HL-60/S4 (cell line): ENCODE measurements around the gene CCRL2.
"Not testable (repeated sequence)": the region's sequence is repeated elsewhere in the genome, so short reads cannot be mapped to it uniquely, and the experiment has no call there.

Experiments used
- in situ Hi-C: fragments of 300-500 bp; cut with MboI; formaldehyde crosslinking; loops from 2 replicates; pipeline ENCODE4 v1.14.3; 2022; ENCODE audit warnings: low sequenced_read_pairs

The CCRL2 gene

DNA sequence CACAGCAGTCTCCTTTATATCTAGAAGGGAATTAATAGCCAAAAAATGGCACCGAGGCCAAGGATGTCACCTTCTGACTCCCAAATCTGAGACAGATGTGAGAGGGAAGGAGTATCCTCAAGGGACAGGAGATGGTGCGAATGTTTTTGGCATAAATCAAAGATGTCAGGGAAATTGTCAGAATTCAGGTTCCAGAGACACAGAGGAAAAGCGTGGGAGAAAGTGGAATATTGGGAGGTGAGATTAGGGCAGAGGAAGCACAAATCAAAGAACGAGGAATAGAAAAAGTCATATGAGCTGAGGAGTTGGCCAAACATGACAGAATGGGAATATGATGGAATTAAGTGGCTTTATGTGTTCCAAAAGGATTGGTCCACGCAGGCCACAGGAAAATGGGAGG, 6.2 kb upstream of the CCRL2 start:
- in situ Hi-C loops, result no loop called here

DNA sequence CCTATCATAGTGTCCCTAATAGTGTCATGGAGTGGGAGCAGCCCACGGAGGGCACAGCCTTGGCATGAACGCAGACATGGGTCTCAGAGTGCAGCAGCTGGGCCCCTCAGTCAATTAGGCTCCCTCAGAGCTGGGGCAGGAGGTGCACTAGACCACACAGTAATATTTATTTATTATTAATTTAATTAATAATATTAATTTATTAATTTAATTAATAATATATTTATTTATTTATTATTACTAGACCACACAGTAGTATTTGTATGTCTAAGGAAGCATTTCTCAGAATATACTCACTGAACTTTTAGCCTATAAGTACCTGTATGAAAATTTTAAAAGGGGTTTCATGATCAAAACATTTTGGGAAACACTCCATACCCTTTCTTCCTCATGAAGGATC, 5.5 kb upstream of the CCRL2 start:
- in situ Hi-C loops, result no loop called here

DNA sequence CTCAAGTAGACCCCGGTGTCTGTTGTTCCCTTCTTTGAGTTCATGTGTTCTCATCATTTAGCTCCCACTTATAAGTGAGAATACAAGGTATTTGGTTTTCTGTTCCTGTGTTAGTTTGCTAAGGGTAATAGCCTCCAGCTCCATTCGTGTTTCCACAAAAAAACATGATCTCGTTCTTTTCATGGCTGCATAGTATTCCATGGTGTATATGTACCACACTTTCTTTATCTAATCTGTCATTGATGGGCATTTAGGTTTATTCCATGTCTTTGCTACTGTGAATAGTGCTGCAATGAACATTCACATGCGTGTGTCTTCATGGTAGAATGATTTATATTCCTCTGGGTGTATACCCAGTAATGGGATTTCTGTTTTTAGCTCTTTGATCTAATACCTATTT, 4.2 kb upstream of the CCRL2 start:
- in situ Hi-C loops, result not testable (repeated sequence)

DNA sequence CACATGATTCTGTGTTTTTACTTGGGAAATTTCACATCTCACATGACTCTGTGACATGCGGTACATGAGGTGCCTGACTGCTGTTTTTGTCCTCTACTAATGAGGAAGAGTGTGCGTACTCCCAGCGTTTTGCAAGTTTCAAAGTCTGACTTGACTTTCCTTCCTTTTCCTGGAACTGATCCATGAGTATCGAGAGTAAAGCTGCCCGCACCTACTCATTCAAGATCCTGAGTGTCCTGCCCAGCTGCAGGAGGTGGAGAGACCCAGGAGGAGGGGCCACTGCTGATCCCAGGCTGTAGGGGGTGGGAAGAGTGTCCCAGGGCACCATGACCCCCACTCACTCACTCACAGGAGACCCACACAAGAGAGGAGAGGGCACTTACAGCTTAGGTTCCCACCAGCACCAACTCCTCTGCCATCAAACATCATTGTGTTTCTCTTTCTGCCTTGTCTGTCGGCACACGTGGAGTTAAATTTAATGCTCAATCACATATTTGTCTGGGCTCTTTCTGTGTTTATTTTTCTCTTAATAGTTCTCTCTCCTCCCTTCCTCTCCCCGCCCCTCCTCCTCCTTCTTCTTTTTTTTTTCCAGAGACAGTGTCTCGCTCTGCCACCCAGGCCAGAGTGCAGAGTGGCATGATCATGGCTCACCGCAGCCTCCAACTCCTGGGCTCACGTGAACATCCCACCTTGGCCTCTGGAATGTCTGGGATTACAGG, 1.6 kb upstream of the CCRL2 start:
- in situ Hi-C loops, result no loop called here

DNA sequence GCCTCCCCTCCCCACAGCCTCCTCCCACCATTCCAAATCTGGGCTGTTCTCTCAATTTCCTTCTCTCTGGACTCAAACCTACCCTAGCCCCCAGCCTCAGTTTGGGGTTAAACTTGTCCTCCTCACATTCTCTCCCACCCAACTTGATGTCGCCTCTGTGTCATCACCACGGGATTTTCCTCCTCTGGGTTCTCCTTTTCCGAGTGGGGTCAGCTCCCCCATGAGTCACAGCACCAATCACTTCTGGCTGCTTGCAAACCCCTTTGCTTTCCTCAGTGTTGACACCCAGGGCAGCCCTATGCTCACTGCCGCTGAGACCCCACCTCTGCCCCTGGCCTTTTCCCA, 644 bp upstream of the CCRL2 start:
- in situ Hi-C loops, result no loop called here

DNA sequence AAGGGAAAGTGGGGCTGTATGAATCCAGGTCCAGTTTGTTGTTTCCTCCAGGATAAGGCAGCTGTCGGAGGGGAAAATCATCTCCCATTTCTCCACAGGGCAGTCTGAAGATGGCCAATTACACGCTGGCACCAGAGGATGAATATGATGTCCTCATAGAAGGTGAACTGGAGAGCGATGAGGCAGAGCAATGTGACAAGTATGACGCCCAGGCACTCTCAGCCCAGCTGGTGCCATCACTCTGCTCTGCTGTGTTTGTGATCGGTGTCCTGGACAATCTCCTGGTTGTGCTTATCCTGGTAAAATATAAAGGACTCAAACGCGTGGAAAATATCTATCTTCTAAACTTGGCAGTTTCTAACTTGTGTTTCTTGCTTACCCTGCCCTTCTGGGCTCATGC, 911 bp downstream of the CCRL2 start:
- in situ Hi-C loops, result no loop called here

DNA sequence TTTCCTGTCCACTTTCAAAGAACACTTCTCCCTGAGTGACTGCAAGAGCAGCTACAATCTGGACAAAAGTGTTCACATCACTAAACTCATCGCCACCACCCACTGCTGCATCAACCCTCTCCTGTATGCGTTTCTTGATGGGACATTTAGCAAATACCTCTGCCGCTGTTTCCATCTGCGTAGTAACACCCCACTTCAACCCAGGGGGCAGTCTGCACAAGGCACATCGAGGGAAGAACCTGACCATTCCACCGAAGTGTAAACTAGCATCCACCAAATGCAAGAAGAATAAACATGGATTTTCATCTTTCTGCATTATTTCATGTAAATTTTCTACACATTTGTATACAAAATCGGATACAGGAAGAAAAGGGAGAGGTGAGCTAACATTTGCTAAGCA, 1.8 kb downstream of the CCRL2 start:
- in situ Hi-C loops, result no loop called here

DNA sequence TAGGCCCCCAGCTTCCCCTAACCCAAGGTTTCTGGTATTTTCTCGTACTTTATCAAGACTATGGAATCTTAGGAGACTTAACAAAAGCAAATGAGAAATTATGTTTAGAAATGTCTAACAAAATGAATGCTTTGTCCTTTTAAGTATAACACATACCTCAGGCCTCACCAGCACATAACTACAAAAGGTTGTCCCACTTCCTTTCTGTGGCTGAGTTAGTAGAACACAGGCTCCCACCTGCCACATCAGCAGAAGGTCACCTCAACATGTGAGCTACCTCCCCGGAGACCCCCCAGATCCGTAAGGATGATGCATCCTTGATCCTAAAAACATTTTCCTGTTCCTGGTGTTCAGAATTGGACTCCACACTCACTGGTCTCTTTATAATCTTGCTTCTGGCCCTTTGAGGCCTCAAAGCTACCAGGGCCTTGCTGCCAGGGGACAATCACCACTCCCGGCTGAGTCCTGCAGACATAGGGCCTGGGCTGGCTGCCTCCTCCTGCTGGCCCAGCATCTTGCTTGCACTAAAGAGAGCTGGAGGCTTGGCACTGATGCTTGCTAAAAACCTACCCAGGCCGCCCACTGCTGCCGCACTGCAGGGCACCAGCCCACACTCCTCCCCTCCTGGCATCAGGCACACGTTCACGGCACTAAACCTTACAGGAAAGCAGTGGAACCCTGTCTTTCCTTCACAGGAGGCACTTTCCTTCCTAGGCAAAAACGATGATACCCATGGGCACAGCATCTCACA, 2.9 kb downstream of the CCRL2 start:
- in situ Hi-C loops, result no loop called here

DNA sequence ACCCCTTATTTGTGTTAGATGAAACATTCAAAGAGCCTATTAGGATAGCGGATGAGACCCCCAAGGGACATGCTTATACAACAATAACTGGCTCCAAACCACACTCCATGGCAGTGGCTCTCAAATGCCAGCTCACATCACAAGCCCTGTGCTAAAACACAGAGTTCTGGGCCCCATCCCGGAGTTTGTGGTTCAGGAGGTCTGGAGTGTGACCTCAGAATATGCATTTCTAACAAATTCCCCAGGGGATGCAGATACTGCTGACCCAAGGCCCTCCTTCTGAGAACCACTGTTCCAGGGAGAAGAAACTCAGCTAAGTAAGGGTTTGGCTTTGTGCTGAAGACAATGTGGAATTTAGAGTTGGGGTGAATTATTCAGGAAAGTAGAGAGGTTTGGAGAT, 3.6 kb downstream of the CCRL2 start:
- in situ Hi-C loops, result no loop called here

DNA sequence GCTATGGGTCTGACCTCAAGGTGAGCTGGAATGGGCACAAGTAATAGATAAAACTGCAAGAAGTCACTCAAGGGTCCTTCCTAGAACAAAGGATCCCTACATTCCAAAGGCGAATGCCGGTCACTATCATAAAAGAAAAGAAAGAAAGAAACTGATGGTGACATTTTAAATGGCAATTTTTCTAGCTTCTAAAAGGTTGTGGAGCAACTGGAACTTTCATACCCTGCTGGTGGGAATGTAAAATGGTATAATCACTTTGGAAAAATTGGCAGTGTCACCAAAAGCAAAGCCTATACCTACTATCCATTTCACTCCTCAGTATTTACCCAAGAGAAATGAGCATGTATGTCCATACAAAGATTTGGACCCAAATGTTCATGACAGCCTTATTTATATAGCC, 4.2 kb downstream of the CCRL2 start:
- in situ Hi-C loops, result no loop called here

DNA sequence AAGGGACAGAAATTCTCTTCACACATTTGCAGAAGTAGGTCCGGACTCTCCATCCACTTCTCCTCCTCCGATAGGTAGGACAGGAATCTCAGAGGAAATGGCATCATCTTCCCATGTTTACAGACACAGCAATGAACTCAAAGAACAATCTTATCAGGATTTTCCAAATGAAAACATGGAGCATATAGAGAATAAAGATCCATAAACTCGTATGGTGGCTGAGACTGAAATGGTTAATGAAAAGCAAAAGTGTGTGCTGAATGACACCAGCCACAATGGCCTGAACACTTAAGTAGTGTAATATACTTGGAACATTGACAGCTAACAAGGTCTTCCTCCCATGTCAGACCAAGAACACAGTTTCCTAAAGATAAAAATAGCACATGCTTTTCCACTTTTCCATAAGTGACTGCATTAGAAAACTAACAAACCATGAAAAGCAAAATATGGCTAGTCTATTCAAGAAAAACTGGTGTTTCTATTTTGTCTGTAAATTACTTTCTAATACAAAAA, 5.8 kb downstream of the CCRL2 start:
- in situ Hi-C loops, result no loop called here

DNA sequence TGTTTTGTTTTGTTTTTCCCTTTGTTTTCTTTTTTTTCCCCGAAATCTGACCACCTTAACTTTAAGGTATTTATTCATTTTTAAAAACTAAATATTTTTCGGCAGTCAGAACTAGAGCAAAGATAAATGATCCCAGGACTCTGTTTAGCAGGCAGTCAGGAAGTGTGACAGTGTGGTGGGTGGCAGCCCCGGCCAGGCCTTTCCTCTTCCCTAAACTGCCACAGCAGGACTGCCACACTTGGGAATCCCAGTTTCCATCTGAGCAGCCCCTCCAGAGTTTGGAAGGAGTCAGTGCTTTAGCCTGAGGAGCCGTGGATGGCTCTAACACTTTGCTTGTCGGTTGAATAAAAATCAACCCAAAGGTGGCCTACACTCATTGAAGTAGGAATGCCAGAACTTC, 6.9 kb downstream of the CCRL2 start:
- in situ Hi-C loops, result no loop called here

DNA sequence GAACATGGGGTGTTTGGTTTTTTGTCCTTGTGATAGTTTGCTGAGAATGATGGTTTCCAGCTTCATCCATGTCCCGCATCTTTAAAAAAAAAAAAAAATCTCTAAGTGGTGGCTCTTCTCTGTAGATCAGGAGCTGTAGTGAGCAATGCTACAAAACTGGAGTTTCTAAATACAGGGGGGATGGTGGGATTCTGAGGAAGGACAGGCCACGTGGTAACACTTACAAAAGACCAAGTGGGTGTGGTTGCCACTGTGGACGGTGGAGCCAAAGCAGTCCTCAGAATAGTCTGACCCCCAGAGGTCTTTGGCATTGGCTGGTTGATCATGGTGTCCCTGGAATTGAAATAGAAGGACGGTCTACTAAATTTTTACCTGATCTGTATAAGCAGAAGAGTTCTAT, 7.7 kb downstream of the CCRL2 start:
- in situ Hi-C loops, result no loop called here

DNA sequence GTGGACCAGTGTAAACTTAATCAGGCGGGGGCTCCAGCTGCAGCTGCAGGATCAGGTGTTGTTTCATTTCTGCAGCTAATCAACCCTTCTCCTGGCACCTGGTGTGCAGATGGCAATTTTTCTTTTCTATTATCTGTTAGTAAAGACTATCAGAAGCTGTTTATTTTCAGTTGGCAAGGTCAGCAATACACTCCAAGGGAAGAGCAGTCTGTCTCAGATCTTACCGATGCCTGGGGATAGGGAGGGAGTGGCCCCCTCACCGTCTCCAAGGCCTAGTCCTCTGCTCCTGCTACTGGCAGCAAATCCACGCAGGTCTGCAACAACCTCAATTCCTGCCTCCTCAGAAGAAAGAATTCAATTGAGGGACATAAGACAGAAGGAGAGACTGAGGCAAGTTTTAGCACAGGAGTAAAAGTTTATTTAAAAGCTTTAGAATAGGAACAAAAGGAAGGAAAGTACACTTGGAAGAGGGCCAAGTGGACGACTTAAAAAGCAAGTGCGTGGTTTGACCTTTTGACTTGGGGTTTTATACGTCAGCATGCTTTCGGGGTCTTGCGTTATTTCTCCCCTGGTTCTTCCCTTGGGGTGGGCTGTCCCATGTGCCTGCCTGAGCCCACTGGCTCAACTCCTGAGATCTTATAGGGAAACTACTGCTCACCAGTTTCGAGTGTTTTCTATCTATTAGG, 9.2 kb downstream of the CCRL2 start:
- in situ Hi-C loops, result no loop called here

DNA sequence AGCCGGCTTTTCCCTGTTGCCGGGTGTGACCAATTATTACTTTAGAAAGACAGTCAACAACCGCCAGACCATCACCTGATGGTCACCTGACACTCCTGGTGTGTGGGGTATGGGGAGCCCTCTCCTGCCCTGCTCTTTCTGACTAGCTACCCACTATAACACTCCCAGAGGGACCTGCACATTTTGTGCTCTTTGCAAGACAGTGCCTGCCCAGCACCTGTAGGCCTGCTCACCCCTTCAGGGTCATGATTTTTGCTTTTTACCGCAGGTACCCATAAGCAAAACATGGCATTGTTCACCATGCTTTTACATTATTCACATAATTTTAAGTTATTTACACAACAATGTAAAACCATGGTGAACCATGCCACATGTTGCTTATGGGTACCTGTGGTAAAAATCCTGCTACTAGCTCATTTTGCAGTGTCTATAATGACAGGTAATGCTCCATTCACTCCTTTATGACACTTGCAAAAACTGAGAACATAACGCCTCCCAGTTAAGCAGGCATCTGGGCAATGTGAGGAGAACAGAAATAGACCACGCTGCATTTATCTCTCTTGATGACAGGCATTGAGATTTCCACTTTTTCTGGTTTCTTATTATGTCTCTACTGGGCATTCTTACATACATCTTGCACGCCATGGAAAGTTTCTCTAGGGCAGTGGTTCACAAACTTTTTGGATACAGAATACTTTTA, 9.9 kb downstream of the CCRL2 start:
- in situ Hi-C loops, result no loop called here

DNA sequence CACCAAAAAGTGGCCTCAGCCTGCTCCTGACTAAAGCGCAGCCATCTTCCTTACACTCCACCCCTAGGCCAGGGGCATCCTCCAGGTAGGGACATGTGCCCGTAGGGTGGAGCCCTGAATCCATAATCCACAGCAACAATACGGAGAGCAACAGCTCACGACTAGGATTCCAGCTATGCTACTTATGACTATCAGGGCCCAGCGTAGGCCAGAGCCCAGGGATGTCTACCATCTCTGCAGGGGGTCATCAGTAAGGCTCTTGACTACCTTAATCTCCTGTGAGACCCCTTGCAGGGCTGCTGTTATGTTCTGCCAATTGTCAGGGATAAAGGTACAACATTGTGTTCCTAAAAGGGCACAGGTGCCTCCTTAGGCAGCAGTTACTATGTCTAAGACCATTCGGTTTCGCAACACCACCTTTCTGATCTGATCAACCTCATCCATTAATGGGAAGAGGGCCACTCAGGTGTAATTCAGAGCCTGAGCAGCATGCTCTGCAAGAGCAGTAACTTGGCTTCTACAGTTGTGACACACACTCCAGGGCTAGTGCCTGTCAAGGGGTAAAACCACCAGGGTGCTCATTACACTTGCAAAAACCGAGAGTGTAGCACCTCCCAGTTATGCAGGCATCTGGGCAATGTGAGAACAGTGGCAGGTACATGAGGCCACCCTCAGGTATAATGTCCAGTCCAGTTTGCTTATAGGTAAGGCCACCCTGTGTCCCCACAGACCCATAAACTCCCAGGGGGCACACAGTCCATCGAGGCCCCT, 11.0 kb downstream of the CCRL2 start:
- in situ Hi-C loops, result no loop called here

DNA sequence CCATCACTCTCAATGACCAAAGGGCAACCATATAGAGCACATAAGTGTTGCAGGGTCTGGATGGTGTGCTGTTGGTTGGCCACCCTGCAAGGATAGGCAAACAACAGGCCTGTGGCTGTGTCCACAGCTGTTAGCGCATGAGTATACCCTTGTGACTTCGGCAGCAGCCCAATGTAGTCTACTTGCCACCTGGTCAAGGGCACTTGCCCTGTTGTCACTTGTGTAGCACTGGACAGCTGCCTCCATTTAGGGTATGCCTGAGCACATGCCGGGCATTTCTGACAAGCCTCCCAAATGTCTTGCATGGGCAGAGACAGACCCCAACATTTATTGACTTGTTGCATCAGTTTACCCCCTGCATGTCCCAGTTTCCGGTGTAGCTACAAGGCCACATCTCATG, 12.8 kb downstream of the CCRL2 start:
- in situ Hi-C loops, result no loop called here

DNA sequence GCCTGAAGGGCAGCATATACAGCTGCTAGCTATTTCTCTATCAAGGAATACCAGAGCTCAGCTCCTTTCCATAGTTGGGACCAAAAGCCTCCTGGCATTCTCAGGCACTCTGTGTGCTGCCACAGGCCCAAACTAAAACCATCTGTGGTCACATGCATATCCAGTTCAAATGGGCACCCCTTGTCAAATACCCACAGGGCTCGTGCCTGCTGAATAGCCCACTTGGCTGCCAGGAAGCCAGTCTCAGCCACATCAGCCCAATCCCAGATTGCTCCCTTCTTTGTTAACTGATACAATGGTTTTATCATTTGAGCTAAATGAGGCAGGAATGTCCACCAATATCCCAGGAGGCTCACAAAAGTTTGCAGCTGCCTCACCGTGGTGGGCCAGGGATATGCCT, 13.9 kb downstream of the CCRL2 start:
- in situ Hi-C loops, result no loop called here

DNA sequence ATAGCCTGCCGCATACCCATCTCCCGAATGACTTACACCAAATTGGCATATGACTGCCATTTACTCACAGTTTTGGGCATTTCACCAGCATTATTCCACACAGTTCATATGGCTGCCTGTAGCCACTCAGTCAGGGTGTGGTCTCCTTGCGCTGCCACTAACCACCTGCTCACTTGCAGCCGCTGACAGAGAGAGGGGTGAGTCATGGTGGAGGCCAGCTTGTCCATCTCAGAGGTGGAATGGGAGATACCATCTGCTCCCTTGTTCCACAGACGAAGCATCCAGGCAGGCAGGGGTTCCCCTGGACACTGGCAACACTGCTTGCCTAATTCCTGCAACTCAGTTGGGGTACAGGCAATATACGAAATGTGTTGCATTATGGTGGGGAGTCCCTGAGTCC, 15.6 kb downstream of the CCRL2 start:
- in situ Hi-C loops, result no loop called here

DNA sequence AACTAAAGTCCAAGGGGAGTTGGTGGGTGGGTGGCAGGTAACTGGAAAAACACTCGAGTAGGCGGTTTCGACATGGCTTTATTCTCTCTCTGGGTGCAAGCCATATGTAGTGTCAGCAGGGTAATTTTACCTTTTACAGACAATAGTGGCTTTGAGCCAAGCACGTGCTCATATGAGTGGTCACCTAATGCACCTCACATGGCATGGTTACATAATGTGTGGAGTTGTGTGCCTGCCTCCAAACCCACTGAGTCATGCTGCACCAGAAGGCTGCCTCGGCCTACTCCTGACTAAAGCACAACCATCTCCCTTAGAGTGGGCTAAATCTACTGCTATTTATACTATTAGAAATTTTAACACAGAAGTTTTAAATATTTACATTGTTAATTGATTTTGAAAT, 16.5 kb downstream of the CCRL2 start:
- in situ Hi-C loops, result no loop called here

DNA sequence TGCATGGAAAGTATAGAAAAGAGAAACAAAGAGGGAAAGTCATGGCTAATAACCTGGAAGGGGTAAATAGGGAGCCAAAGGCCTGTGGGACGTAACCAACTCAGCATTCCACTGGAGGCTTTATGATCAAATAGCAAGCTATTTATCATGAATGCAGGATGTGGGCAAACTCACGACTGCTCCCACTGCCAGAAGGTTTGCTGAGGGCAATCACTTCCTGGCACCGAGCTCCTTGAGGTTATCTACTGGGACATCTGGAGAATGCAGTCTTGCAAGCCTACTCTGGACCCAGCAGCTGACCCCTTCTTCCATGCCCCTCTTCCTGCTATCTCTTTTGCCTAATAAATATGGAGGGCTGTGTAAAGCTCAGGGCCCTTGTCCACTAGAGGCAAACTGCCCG, 19.4 kb downstream of the CCRL2 start:
- in situ Hi-C loops, result not testable (repeated sequence)
